ENCODE measurements around the gene MSL1.

Gene MSL1

DNA sequence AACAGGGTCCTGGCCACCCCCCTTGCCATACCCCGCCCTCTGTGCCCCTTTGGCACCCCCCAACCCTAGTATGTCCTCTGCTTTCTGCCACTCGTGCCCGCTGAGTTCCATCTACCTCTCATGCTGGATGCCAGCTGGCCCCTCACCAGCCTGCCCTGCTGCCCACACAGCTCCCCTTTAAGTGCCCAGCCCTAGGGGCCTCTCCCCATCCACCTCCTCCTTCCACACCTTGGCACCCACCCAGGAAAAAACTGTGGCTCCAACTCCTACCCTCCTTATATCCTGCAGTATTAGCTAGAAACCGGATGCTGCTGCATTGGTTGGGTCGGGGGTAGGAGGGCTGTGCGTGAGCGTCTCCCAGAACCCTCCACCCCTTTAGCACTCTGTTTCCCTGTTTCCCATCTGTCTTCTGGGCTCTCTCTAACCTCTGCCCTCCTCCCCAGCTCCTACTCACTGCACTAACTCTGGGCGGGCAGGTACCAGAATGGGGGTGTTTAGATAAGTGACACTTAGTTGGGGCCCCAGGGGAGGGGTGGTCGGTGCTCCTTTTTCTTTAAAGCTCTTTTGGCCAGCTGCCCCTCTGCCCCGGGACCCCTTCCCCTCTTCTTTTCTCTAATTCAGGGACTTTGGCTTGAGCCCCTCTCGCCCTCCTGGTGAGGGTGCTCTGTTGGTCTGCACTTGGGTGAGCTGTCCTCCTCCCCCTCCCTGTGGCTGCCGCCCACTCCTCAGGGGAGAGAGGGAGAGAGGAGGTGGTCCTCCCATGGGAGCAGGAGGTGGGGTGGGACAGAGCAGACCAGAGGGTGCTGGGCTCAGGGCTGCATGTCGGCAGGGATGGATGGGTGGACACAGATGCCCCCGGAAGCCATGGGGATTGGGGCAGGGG lies 31.3 kb upstream of the MSL1 start:
- Histone ChIP-seq H3K27me3 (ENCODE audit: insufficient read depth, low read depth, severe bottlenecking) (no peaks in the 10 kb centered on the region), H3K27ac (no peak overlapping the region), H3K4me3 (ENCODE audit: low read depth, low read length) (no peak overlapping the region), H3K9me3 (ENCODE audit: severe bottlenecking) (no peaks in the 10 kb centered on the region), H3K36me3 (peaks cover 64% of the 10 kb centered on the region)
- TF ChIP-seq, protein P1, sequence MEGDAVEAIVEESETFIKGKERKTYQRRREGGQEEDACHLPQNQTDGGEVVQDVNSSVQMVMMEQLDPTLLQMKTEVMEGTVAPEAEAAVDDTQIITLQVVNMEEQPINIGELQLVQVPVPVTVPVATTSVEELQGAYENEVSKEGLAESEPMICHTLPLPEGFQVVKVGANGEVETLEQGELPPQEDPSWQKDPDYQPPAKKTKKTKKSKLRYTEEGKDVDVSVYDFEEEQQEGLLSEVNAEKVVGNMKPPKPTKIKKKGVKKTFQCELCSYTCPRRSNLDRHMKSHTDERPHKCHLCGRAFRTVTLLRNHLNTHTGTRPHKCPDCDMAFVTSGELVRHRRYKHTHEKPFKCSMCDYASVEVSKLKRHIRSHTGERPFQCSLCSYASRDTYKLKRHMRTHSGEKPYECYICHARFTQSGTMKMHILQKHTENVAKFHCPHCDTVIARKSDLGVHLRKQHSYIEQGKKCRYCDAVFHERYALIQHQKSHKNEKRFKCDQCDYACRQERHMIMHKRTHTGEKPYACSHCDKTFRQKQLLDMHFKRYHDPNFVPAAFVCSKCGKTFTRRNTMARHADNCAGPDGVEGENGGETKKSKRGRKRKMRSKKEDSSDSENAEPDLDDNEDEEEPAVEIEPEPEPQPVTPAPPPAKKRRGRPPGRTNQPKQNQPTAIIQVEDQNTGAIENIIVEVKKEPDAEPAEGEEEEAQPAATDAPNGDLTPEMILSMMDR (IDR thresholded peaks at IDR 0.05; ENCODE audit: low read depth, low read length): no peak
- DNase-seq: no peak

DNA sequence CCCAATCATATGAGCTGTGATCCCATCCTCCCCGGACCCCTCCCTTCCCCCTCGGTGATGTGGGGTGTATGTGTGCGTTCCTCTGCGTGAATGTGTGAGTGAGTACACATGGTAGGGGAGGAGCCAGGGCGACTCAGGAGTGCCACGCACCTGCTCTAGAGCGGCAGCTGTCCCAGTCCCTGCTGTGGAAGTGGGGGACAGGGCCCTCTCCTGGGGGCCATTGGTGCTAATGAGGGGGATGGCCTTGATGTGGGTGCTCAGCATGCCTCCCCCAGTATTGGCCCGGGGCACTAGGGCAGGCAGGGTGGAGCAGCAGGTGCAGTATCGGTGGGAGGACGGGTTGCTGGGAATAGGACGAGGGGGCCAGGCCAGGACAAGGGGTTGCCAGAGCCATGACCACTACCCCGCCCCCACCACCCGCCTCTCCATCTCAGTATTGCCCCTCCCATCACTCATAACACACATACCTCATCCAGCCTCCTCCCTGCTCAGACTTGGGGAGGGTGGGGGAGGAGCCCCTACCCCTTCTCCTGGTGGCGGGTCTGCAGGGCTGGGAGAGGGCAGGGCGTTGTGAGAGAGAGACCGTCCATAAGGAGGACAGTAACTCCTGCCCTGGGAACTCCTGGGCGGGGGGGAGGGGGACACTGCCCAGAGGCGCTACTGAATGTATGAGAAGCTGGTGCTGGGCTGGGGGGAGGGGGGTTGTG lies 29.9 kb upstream of the MSL1 start:
- peak; percentile 88 for DNase-seq
- Histone ChIP-seq H3K27ac (peak overlapping the region; percentile 78), H3K4me3 (ENCODE audit: low read depth, low read length) (peak overlapping the region; percentile 19; the same call in 1 of the 2 replicates), H3K27me3 (ENCODE audit: insufficient read depth, low read depth, severe bottlenecking) (no peaks in the 10 kb centered on the region), H3K36me3 (peaks cover 63% of the 10 kb centered on the region), H3K9me3 (ENCODE audit: severe bottlenecking) (no peaks in the 10 kb centered on the region)
- TF ChIP-seq, protein P1 (IDR thresholded peaks at IDR 0.05; ENCODE audit: low read depth, low read length): no peak

DNA sequence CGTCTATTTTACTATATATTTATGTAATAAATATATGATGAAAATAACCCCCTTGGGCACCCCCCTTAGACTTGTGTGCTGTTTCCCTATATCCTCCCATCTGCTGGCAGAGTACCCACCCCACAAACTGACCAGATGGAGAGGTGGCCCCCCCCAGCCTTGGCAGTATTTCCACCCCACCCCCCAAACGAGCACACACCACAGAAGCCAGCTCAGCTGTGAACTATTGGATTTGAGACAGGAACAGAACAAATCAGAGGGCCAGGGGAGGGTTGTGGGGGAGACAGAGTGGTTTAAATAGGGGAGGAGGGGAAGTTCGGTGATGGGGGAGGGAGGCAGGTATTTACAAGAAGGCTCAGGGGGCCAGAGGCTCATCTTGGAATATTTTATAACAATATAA lies 29.2 kb upstream of the MSL1 start:
- TF ChIP-seq, protein P1 (IDR thresholded peaks at IDR 0.05; ENCODE audit: low read depth, low read length): no peak
- H3K4me3 ChIP-seq (ENCODE audit: low read depth, low read length): peak overlapping the region; percentile 19; the same call in 1 of the 2 replicates
- peak; percentile 82 for DNase-seq
- no peaks in the 10 kb centered on the region for H3K27me3 ChIP-seq (ENCODE audit: insufficient read depth, low read depth, severe bottlenecking)
- no peaks in the 10 kb centered on the region for H3K9me3 ChIP-seq (ENCODE audit: severe bottlenecking)
- peaks cover 58% of the 10 kb centered on the region for H3K36me3 ChIP-seq
- peak overlapping the region; percentile 78 for H3K27ac ChIP-seq

DNA sequence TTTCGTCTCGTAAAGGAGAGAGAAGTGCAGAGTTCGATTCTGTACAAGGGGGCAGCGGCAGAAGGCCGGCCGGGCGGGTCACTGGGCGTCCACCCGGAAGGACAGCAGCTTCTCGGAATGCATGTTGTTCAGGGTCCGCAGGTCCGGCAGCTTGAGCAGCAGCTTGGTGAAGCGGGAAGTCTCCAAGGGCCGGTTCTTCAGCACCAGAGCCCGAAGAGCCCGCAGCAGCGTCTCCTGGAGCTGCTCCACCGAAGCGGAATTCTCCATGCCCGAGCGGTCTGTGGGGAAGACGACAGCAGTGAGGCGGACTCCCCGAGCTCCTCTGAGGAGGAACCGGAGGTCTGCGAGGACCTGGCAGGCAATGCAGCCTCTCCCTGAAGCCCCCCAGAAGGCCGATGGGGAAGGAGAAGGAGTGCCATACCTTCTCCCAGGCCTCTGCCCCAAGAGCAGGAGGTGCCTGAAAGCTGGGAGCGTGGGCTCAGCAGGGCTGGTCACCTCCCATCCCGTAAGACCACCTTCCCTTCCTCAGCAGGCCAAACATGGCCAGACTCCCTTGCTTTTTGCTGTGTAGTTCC lies 28.7 kb upstream of the MSL1 start:
- H3K27ac ChIP-seq: peak overlapping the region; percentile 78
- no peak overlapping the region for H3K4me3 ChIP-seq (ENCODE audit: low read depth, low read length)
- H3K36me3 ChIP-seq: peaks cover 53% of the 10 kb centered on the region
- no peaks in the 10 kb centered on the region for H3K27me3 ChIP-seq (ENCODE audit: insufficient read depth, low read depth, severe bottlenecking)
- H3K9me3 ChIP-seq (ENCODE audit: severe bottlenecking): no peaks in the 10 kb centered on the region
- DNase-seq: no peak
- TF ChIP-seq, protein P1 (IDR thresholded peaks at IDR 0.05; ENCODE audit: low read depth, low read length): no peak

DNA sequence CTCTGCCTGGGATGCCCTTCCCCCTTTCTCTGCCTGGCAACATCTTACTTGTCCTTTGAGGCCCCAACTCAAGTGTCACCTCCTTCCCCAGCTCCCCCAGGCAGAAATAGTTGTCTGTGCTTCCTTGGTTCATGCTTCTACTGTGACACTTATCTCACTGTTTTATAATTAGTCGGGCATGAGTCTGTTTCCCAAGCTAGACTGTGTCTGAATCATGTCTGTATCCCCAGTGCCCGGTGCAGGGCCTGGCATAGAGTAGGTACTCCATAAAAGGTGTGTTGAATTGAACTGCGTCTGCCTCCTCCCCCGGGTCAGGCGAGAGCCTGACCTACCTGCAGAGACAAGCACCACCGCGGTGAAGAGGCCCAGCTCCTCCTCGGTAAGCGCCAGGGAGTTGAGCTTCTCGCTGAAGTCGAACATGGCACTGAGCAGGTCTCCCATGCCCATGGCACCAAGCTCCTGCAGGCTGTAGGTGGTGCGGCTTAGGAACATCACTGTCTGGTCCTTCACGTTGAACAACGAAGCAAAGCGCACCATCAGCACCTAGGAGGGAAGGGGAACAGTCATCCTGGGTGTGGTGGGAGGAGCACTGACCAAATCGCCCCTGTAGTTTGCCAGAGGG lies 28.1 kb upstream of the MSL1 start:
- TF ChIP-seq, protein P1 (IDR thresholded peaks at IDR 0.05; ENCODE audit: low read depth, low read length): no peak
- no peak for DNase-seq
- H3K27ac ChIP-seq: peak overlapping the region; percentile 78

More for the DNA sequence above, 28.1 kb upstream of the MSL1 start:
- Histone ChIP-seq H3K4me3 (ENCODE audit: low read depth, low read length) (no peak overlapping the region), H3K27me3 (ENCODE audit: insufficient read depth, low read depth, severe bottlenecking) (no peaks in the 10 kb centered on the region), H3K9me3 (ENCODE audit: severe bottlenecking) (no peaks in the 10 kb centered on the region), H3K36me3 (peaks cover 50% of the 10 kb centered on the region)
